Ovary (tissue), 9 donors: ENCODE measurements around the gene SMC5. TPM values are rescaled to one million over a fixed set of nuclear protein-coding genes. Genes with fewer than 3 reads are reported as not detected.

Experiments used
- DNase-seq, 5 donors: peaks; one replicate each; pipeline ENCODE4 v3.0.0-alpha.2; 2019 to 2020
- H3K27ac ChIP-seq, 2 donors: fragments of 200-600 bp; one replicate each; pipeline versions ENCODE4 v1.5.1 to v1.8.0; 2019 to 2022
- H3K27me3 ChIP-seq: fragments of 200-600 bp; one replicate; pipeline ENCODE4 v1.8.0; 2022
- H3K36me3 ChIP-seq: fragments of 200-600 bp; sonication (generic); one replicate; pipeline ENCODE4 v1.5.1; 2019
- H3K4me1 ChIP-seq: one replicate; pipeline ENCODE4 v1.8.1; 2013; ENCODE audit warnings: mild to moderate bottlenecking, moderate library complexity; ENCODE audit not compliant: insufficient read depth
- H3K4me3 ChIP-seq: fragments of 200-600 bp; sonication (generic); one replicate; pipeline ENCODE4 v1.5.1; 2017
- H3K9me3 ChIP-seq, 2 donors: fragments of 200-600 bp in 1 of 2; sonication (generic) in 1 of 2; one replicate each; pipeline versions ENCODE4 v1.5.1 to v1.8.1; 2013 to 2019; ENCODE audit warnings: mild to moderate bottlenecking in 1 of 2, moderate library complexity in 1 of 2
- CTCF ChIP-seq, 3 donors: fragments of 450-650 bp in 2 of 3; fragments of 200-600 bp in 1 of 3; IDR thresholded peaks; one replicate each; pipeline versions ENCODE4 v1.5.1 to v1.8.0; 2016 to 2022; ENCODE audit warnings: antibody characterized with exemption in 3 of 3, mild to moderate bottlenecking in 1 of 3
- EP300 ChIP-seq: sonication (generic); formaldehyde crosslinking; IDR thresholded peaks from one replicate; pipeline ENCODE4 v1.6.1; 2017; ENCODE audit warnings: antibody characterized with exemption
- POLR2A ChIP-seq: fragments of 450-650 bp; IDR thresholded peaks from one replicate; pipeline ENCODE4 v1.6.1; 2017; ENCODE audit warnings: antibody characterized with exemption, mild to moderate bottlenecking, moderate library complexity
- WGBS, 3 donors: extraction: QIAGEN DNeasy Blood & Tissue Kit in 1 of 3; methylation state at CpG; one replicate each; pipeline versions ENCODE4 v1.1.5 to v1.1.7; 2013 to 2017; 5-methylcytosine and 5-hydroxymethylcytosine counted together
- intact Hi-C, 4 donors: fragments of 100-400 bp; cut with DNase I; formaldehyde crosslinking; loops; one replicate each; pipeline versions ENCODE4 v1.11.0 to v1.15.1; 2022 to 2023
- polyA plus RNA-seq, 2 donors: library from polyadenylated mRNA; stranded (reverse); fragments of 200-250 nt in 1 of 2; fragments of 350-450 nt in 1 of 2; fragmentation: Illumina TruSeq in 1 of 2; extraction: RNeasy Lipid Tissue Mini Kit (QIAGEN cat#74804) in 1 of 2; gene quantifications; one replicate each; pipeline ENCODE4 v1.2.3, GENCODE V29; 2013 to 2014
- total RNA-seq, 7 donors: library from RNA; depleted of rRNA in 2 of 7; stranded (reverse); fragments of >200 nt in 2 of 7; fragmentation: NEBNext Ultra II Directional in 3 of 7; extraction: Animal tissue kit (Norgen Biotek cat#: 25700) in 3 of 7; gene quantifications; one replicate each; pipeline versions ENCODE4 v1.1.0 to v1.2.4, GENCODE V29; 2016 to 2023
- donor health status: DM: no; HTN: no; CAD: no; lungs with moderate emphysema.
- donor health status: DM: no; HTN: no; CAD: no.
- donor health status: Bipolar disorder and iron deficiency.
- donor health status: DM: yes; HTN: yes; CAD: no.
- donor health status: DM: no; HTN: no; CAD: no.
- donor health status: DM: yes; HTN: yes; CAD: no.

Gene SMC5
- total and polyA plus RNA-seq, 9 donors = 19.5 to 55.8 (median 46.1) TPM

DNA sequence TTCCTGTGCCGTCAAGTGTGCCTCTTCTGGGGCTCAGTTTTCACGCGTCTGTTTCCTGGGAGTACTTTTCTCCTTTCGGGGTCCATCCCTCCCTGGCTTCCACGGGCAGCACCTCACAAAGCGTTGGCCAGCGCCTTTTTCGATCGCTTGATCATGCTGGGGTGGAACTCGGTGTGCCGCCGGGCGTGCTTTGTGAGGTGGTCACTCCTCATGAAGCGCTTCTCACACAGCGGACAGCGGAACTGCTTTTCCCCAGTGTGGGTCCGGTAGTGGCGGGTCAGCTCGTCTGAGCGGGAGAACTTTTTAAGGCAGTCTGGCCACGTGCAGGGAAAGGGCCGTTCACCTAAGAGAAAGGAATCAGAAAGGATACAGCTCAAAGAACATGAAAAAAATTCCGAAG is 128.9 kb downstream of the SMC5 start:
- Histone ChIP-seq H3K27me3 (no peaks in the 10 kb centered on the region), H3K4me1 (peaks cover 12% of the 10 kb centered on the region), H3K27ac (no peak overlapping the region), H3K36me3 (no peaks in the 10 kb centered on the region), H3K9me3 (no peaks in the 10 kb centered on the region), H3K4me3 (no peak overlapping the region)
- 92 to 93% (median 93%) methylated on average over 23 of the region's 23 CpGs for WGBS, 3 donors
- peak in 1 of 5 donors; percentile 52 for DNase-seq
- no peak for TF ChIP-seq POLR2A
- no peak for TF ChIP-seq CTCF (IDR thresholded peaks at IDR 0.05)
- no peak for TF ChIP-seq EP300
- intact Hi-C loops = no loop called here

- no peak overlapping the region for H3K4me3 ChIP-seq
- no peaks in the 10 kb centered on the region for H3K27me3 ChIP-seq
- no peaks in the 10 kb centered on the region for H3K9me3 ChIP-seq
- peaks cover 12% of the 10 kb centered on the region for H3K4me1 ChIP-seq
- DNase-seq = no peak
- TF ChIP-seq POLR2A = no peak
- TF ChIP-seq EP300 = no peak
- no peak for TF ChIP-seq CTCF (IDR thresholded peaks at IDR 0.05)
- H3K27ac ChIP-seq = no peak overlapping the region
- H3K36me3 ChIP-seq = no peaks in the 10 kb centered on the region
- intact Hi-C loops = no loop called here
- WGBS, 3 donors = 60 to 67% (median 66%) methylated on average over 3 of the region's 3 CpGs
Observed at GRCh38 chr9:70389188-70389587, 130.4 kb downstream of the SMC5 start.

DNA sequence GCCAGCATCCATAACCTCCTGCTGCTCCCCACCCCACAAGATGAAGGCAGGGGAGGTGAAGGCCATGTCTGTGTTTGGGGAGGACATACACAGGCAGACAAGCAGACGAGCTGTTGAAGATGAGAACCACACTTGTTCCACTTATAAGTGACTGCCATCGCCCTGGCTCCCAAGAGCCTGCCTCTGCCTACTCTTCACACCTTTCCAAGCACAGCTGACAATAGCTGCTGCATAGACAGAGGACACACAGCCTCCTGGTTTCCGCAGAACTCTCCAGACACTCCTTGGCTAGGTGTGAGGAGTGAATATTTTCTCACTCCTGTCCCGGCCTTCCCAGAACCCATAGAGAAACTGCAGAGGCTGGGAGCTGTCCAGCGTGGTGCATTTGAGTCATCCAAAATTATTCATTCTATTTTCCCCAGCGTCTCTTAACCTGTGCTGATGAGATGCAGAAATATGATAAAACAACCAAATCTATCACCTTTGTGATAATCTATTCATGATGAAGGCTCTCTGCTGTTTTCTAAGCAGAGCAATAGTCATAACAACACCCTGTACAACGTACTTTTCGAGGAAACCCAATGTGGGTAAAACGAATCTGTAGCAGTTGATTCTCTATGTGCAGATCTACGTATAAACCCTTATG is 131.0 kb downstream of the SMC5 start:
- Histone ChIP-seq H3K27me3 (no peaks in the 10 kb centered on the region), H3K27ac (no peak overlapping the region), H3K36me3 (no peaks in the 10 kb centered on the region), H3K4me1 (peaks cover 12% of the 10 kb centered on the region), H3K4me3 (no peak overlapping the region), H3K9me3 (no peaks in the 10 kb centered on the region)
- no peak for TF ChIP-seq EP300
- no peak for TF ChIP-seq POLR2A
- no peak for TF ChIP-seq CTCF (IDR thresholded peaks at IDR 0.05)
- intact Hi-C loops = no loop called here
- DNase-seq = no peak
- WGBS, 3 donors = 34 to 45% (median 44%) methylated on average over 10 of the region's 10 CpGs

GRCh38 chr9:70390933-70391341 is 132.2 kb downstream of the SMC5 start:
- TF ChIP-seq CTCF (IDR thresholded peaks at IDR 0.05) (no peak), EP300 (no peak), POLR2A (no peak)
- intact Hi-C loops = no loop called here
- DNase-seq = no peak
- Histone ChIP-seq H3K9me3 (no peaks in the 10 kb centered on the region), H3K36me3 (no peaks in the 10 kb centered on the region), H3K4me1 (peaks cover 12% of the 10 kb centered on the region), H3K27me3 (no peaks in the 10 kb centered on the region), H3K27ac (no peak overlapping the region), H3K4me3 (no peak overlapping the region)
- 68 to 81% (median 75%) methylated on average over 2 of the region's 2 CpGs for WGBS, 3 donors
